GM23248 (cell line): ENCODE results near the gene ZNF813. TPM values are rescaled to one million over a fixed set of nuclear protein-coding genes. Genes with fewer than 3 reads are reported as not detected.
A peak's percentile ranks its signal among the peaks of the same experiment; 100 is the strongest.

ENCODE experiments used
- DNase-seq: peaks from one replicate; pipeline ENCODE4 v3.0.0-alpha.2; 2015
- H2AFZ ChIP-seq: fragments of 200-600 bp; sonication (generic); 2 replicates; pipeline ENCODE4 v1.6.1; 2016; ENCODE audit warnings: antibody characterized with exemption
- H3F3A ChIP-seq: fragments of 200-600 bp; sonication (generic); 2 replicates; pipeline ENCODE4 v1.6.1; 2016; ENCODE audit warnings: mild to moderate bottlenecking, antibody characterized with exemption, mixed run types; ENCODE audit not compliant: insufficient read depth
- H3K27ac ChIP-seq: fragments of 200-600 bp; sonication (generic); 2 replicates; pipeline ENCODE4 v1.5.1; 2016; ENCODE audit warnings: mild to moderate bottlenecking
- H3K27me3 ChIP-seq: fragments of 200-600 bp; sonication (generic); replicated peaks from 2 replicates; pipeline ENCODE4 v1.6.1; 2016; ENCODE audit warnings: mild to moderate bottlenecking; ENCODE audit not compliant: insufficient read depth
- H3K36me3 ChIP-seq: fragments of 200-600 bp; sonication (generic); 2 replicates; pipeline ENCODE4 v1.6.1; 2016; ENCODE audit warnings: low read depth, mild to moderate bottlenecking
- H3K4me1 ChIP-seq: fragments of 200-600 bp; sonication (generic); 2 replicates; pipeline ENCODE4 v1.6.1; 2016; ENCODE audit warnings: mild to moderate bottlenecking; ENCODE audit not compliant: insufficient read depth
- H3K4me2 ChIP-seq: fragments of 200-600 bp; sonication (generic); one replicate; pipeline ENCODE4 v1.6.1; 2016; ENCODE audit warnings: mild to moderate bottlenecking; ENCODE audit not compliant: unreplicated experiment
- H3K4me3 ChIP-seq: fragments of 200-600 bp; sonication (generic); 2 replicates; pipeline ENCODE4 v1.5.1; 2016; ENCODE audit warnings: mild to moderate bottlenecking
- H3K79me2 ChIP-seq: fragments of 200-600 bp; sonication (generic); 2 replicates; pipeline ENCODE4 v1.6.1; 2016; ENCODE audit warnings: mild to moderate bottlenecking; ENCODE audit not compliant: insufficient read depth
- H3K9ac ChIP-seq: fragments of 200-600 bp; sonication (generic); 2 replicates; pipeline ENCODE4 v1.6.1; 2016; ENCODE audit warnings: mild to moderate bottlenecking
- H3K9me2 ChIP-seq: fragments of 200-600 bp; sonication (generic); 2 replicates; pipeline ENCODE4 v1.6.1; 2016; ENCODE audit warnings: mixed run types, mild to moderate bottlenecking, moderate library complexity; ENCODE audit not compliant: insufficient read depth
- H3K9me3 ChIP-seq: fragments of 200-600 bp; sonication (generic); one replicate; pipeline ENCODE4 v1.6.1; 2017; ENCODE audit warnings: low read depth
- H4K20me1 ChIP-seq: fragments of 200-600 bp; sonication (generic); 2 replicates; pipeline ENCODE4 v1.6.0; 2016; ENCODE audit not compliant: insufficient read depth
- EZH2 ChIP-seq: fragments of 200-600 bp; sonication (generic); IDR thresholded peaks from 2 replicates; pipeline ENCODE4 v1.6.1; 2018; ENCODE audit warnings: antibody characterized with exemption, mild to moderate bottlenecking; ENCODE audit not compliant: insufficient read depth, poor library complexity, severe bottlenecking
- EZH2phosphoT487 ChIP-seq: fragments of 200-600 bp; sonication (generic); IDR thresholded peaks from 2 replicates; pipeline ENCODE4 v1.6.1; 2018; ENCODE audit warnings: antibody characterized with exemption, moderate library complexity, mild to moderate bottlenecking, low read depth; ENCODE audit not compliant: insufficient read depth
- WGBS, 2 experiments: methylation state at CpG; one replicate each; pipeline ENCODE4 v1.1.6; 2015 to 2017; ENCODE audit warnings: low lambda C conversion rate in 2 of 2, low coverage in 1 of 2; ENCODE audit errors: missing lambda C conversion rate in 2 of 2; 5-methylcytosine and 5-hydroxymethylcytosine counted together
- in situ Hi-C: fragments of 300-500 bp; cut with MboI; formaldehyde crosslinking; loops from 2 replicates; pipeline ENCODE4 v1.15.0; 2020
- polyA plus RNA-seq: library from polyadenylated mRNA; unstranded; fragments of >200 nt; fragmentation: Nextera tagmentation; extraction: Ambion mirVana; gene quantifications from 2 replicates; pipeline ENCODE4 v1.2.1, GENCODE V29; 2016
- total RNA-seq: library from RNA; depleted of rRNA; stranded (reverse); fragments of >200 nt; shearing (Covaris generic); gene quantifications from 2 replicates; pipeline ENCODE4 v1.2.3, GENCODE V29; 2014

Gene ZNF813
- total and polyA plus RNA-seq, 2 experiments from 2014 or later: 1.0 to 2.7 TPM

DNA sequence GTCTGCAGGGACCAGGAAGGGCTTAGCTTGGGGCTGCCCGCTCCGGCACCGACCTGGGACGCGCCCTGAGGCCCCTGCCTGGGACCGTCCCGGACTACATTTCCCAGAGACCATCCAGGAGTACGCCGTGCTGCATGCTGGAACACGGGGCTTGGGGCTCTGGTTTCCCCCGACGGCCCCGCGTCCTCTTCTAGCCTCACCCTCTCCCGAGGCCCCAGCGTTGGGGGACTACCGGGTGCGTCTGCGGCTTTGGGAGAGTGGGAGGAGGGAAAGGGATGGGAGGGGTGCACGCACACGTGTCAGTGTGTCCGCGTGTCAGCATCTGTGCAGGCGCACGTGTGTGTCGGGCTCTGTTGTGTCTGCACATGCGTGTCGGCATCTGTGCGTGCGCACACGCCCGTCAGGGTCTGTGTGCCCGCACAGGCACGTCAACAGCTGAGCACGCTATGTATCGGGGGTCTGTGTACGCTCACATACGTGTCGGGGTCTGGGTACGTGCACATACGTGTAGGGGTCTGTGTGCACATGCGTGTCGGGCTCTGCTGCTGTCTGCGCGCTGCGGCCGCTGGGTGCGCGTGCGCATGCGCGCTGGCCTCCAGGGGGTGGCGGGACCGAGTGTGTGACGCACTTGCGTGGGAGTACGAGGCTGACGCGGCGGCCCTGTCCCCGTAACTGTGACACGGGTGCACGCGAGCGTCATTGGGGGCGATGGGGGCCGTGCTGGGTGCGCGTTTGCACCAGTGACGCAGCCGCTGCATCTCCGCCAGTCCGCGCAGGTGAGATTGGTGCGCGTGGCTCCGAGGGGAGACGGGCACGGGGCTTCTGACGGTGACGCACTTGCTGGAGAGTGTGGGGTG is 70.2 kb downstream of the ZNF813 start, which contains the start of gene ZNF331:
Gene ZNF331 (plus strand): TSS at position 625 of the 857 bp plus-strand sequence. CDS start 31,232 bp downstream, outside the sequence.
- WGBS, 2 experiments: 56 to 64% methylated on average over 64 to 81 of the region's 81 CpGs
- peak within 1 kb of the TSS; percentile 86 for H3K4me3 ChIP-seq
- H3K36me3 ChIP-seq: peaks cover 5% of the 10 kb centered on the region; the same call in 1 of the 2 replicates
- H3K9me2 ChIP-seq: no peaks in the 10 kb centered on the region
- H3K9ac ChIP-seq: peak within 1 kb of the TSS; percentile 99
- in situ Hi-C loops: no loop called here
- H3K27ac ChIP-seq: peak within 1 kb of the TSS; percentile 83
- H3K79me2 ChIP-seq: peaks cover 23% of the 10 kb centered on the region
- peaks cover 10% of the 10 kb centered on the region; the same call in 1 of the 2 replicates for H3F3A ChIP-seq
- no peaks in the 10 kb centered on the region for H3K27me3 ChIP-seq
- TF ChIP-seq EZH2 (no peak), EZH2phosphoT487 (no peak)
- H4K20me1 ChIP-seq: no peaks in the 10 kb centered on the region
- H3K4me1 ChIP-seq: peaks cover 9% of the 10 kb centered on the region
- H3K4me2 ChIP-seq: peak within 1 kb of the TSS; percentile 80
- no peaks in the 10 kb centered on the region for H3K9me3 ChIP-seq
- DNase-seq: peak; percentile 86
- H2AFZ ChIP-seq: peak within 1 kb of the TSS; percentile 68

DNA sequence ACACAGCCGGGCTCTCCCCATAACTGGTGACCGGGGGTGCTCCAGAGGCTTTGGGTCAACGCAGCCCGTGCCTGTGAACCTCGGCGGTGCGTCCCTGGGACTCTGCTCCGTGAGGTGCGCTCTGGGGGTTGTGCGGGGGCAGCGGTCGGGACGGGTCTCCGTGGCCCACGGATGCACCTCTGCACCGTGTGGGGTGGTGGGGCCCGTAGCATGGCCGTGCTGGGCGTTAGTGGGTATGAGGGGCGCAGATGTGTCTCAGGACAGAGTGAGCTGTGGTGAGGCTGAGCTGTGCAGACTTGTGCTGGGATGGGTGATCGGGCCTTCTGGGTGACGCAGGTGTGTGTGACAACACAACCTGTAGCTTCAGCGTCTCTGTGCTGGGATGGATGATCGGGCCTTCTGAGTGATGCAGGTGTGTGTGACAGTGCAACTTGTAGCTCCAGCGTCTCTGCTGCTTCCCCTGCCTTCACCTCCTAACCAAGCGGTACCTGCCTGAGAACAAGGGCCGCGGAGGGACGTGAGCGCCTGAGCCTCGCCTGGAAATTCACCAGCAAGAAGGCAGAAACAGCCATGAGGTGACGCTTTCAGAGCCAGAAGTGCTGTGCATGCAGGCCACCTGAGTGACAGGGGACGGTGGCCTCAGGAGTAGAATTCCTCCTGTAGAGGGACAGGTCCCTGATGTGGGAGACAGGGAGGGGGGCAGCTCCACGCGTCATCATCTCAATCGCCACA is 71.0 kb downstream of the ZNF813 start:
- Histone ChIP-seq H3K27ac (peak overlapping the region; percentile 83), H3K27me3 (no peaks in the 10 kb centered on the region), H3F3A (peaks cover 10% of the 10 kb centered on the region; the same call in 1 of the 2 replicates), H3K9ac (peak overlapping the region; percentile 99), H3K4me3 (peak overlapping the region; percentile 86), H3K36me3 (peaks cover 5% of the 10 kb centered on the region; the same call in 1 of the 2 replicates), H3K9me2 (no peaks in the 10 kb centered on the region), H3K79me2 (peaks cover 27% of the 10 kb centered on the region), H4K20me1 (no peaks in the 10 kb centered on the region), H2AFZ (peak overlapping the region; percentile 57; the same call in 1 of the 2 replicates), H3K4me2 (peak overlapping the region; percentile 80), H3K4me1 (peaks cover 9% of the 10 kb centered on the region), H3K9me3 (no peaks in the 10 kb centered on the region)
- no peak for TF ChIP-seq EZH2
- TF ChIP-seq EZH2phosphoT487: no peak
- no peak for DNase-seq
- 53 to 66% methylated on average over 32 to 36 of the region's 36 CpGs for WGBS, 2 experiments
- in situ Hi-C loops: no loop called here

DNA sequence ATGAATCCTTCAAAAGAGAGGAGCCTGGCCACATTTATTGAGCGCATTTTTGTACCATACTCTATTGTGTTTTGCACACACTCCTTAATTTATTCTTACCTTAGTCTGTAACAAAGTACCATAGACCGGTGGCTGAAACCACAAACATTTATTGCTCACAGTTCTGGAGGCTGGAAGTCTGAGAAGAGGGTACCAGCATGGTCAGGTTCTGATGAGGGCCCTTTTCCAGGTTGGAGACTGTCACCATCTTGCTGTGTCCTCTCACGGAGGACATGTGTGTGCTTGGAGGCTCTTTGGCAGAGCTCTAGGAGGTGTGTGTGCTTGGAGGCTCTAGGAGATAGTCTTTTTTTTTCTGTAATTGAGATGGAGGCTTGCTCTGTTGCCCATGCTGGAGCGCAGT is 72.6 kb downstream of the ZNF813 start:
- no peaks in the 10 kb centered on the region for H4K20me1 ChIP-seq
- peaks cover 31% of the 10 kb centered on the region for H3K79me2 ChIP-seq
- H3K36me3 ChIP-seq: peaks cover 5% of the 10 kb centered on the region; the same call in 1 of the 2 replicates
- no peak overlapping the region for H3K4me3 ChIP-seq
- H3K9ac ChIP-seq: no peak overlapping the region
- no peaks in the 10 kb centered on the region for H3K27me3 ChIP-seq
- WGBS, 2 experiments: 74 to 75% methylated on average over 4 of the region's 4 CpGs
- no peak overlapping the region for H3K4me2 ChIP-seq
- in situ Hi-C loops: no loop called here
- H3K27ac ChIP-seq: no peak overlapping the region
- H2AFZ ChIP-seq: no peak overlapping the region
- peaks cover 14% of the 10 kb centered on the region; the same call in 1 of the 2 replicates for H3F3A ChIP-seq
- H3K9me3 ChIP-seq: no peaks in the 10 kb centered on the region
- peaks cover 16% of the 10 kb centered on the region for H3K4me1 ChIP-seq
- no peak for DNase-seq
- H3K9me2 ChIP-seq: no peaks in the 10 kb centered on the region
- no peak for TF ChIP-seq EZH2phosphoT487
- TF ChIP-seq EZH2: no peak

DNA sequence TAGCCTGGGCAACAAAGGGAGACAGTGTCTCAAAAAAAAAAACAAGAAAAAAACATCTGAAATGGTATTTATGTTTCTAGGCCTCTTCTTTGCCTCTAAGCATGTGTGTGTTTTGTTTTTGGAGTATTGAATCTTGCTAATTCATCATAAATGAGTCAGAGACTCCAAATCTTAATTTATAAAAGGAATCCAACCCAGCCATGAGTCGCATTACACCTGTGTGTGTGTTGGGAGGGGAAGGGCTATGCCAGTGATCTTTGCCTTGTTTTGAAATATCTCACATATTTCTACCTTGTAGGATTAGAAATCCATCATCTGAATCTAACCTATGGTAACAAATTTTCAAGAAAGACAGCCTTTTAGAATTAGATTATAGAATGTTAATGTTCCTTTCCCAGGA is 74.4 kb downstream of the ZNF813 start:
- peak overlapping the region; percentile 42 for H3K27ac ChIP-seq
- peaks cover 24% of the 10 kb centered on the region for H3K4me1 ChIP-seq
- no peak for TF ChIP-seq EZH2phosphoT487
- no peak for TF ChIP-seq EZH2
- in situ Hi-C loops: no loop called here
- H3K79me2 ChIP-seq: peaks cover 47% of the 10 kb centered on the region
- peaks cover 5% of the 10 kb centered on the region; the same call in 1 of the 2 replicates for H3K36me3 ChIP-seq
- no peak overlapping the region for H2AFZ ChIP-seq
- no peaks in the 10 kb centered on the region for H3K27me3 ChIP-seq
- H3K9me2 ChIP-seq: no peaks in the 10 kb centered on the region
- no peak overlapping the region for H3K4me3 ChIP-seq
- H4K20me1 ChIP-seq: no peaks in the 10 kb centered on the region
- peak overlapping the region; percentile 29; the same call in 1 of the 2 replicates for H3K9ac ChIP-seq
- H3K9me3 ChIP-seq: no peaks in the 10 kb centered on the region
- peaks cover 27% of the 10 kb centered on the region for H3F3A ChIP-seq
- WGBS, 2 experiments: 96 to 100% methylated on average over 1 of the region's 1 CpG
- no peak for DNase-seq
- H3K4me2 ChIP-seq: no peak overlapping the region
